Jurkat, Clone E6-1 (cell line): ENCODE results near the gene FER1L5.

Experiments
- DNase-seq: peaks from one replicate; pipeline ENCODE4 v3.0.0-alpha.2; 2011; ENCODE audit warnings: low read depth, low spot score
- H3K4me3 ChIP-seq: 2 replicates; pipeline ENCODE4 v1.5.1; 2011; ENCODE audit warnings: mild to moderate bottlenecking, low read length, control low read depth, moderate library complexity

Gene FER1L5

GRCh38 chr2:96729748-96730147, 87.2 kb downstream of the FER1L5 start:
- DNase-seq, result no peak
- no peak overlapping the region for H3K4me3 ChIP-seq

- H3K4me3 ChIP-seq, result no peak overlapping the region
- DNase-seq, result no peak
Measured at GRCh38 chr2:96730212-96730611, 87.6 kb downstream of the FER1L5 start.

- H3K4me3 ChIP-seq, result no peak overlapping the region
- no peak for DNase-seq
Measured at GRCh38 chr2:96733931-96734330, 91.4 kb downstream of the FER1L5 start.

- H3K4me3 ChIP-seq, result no peak overlapping the region
- no peak for DNase-seq
Measured at GRCh38 chr2:96734880-96735583, 92.5 kb downstream of the FER1L5 start.

GRCh38 chr2:96737251-96737650, 94.7 kb downstream of the FER1L5 start:
- H3K4me3 ChIP-seq, result no peak overlapping the region
- DNase-seq, result no peak

- no peak overlapping the region for H3K4me3 ChIP-seq
- DNase-seq, result no peak
Measured at GRCh38 chr2:96737831-96738230, 95.3 kb downstream of the FER1L5 start.

- H3K4me3 ChIP-seq, result peak overlapping the region; percentile 85
- no peak for DNase-seq
Measured at GRCh38 chr2:96739076-96739632, 96.6 kb downstream of the FER1L5 start.

- peak; percentile 95 for DNase-seq
- H3K4me3 ChIP-seq, result peak within 1 kb of the TSS; percentile 85
Measured at GRCh38 chr2:96739633-96740428, 97.3 kb downstream of the FER1L5 start, which contains the start of gene LMAN2L. Gene LMAN2L, minus strand, starts transcription at chr2:96740064. Its CDS starts 24 bp downstream, at chr2:96740040.

GRCh38 chr2:96747061-96747617, 104.6 kb downstream of the FER1L5 start:
- no peak for DNase-seq
- H3K4me3 ChIP-seq, result no peak overlapping the region

GRCh38 chr2:96751800-96752199, 109.2 kb downstream of the FER1L5 start:
- no peak for DNase-seq
- H3K4me3 ChIP-seq, result no peak overlapping the region

GRCh38 chr2:96753661-96754282, 111.2 kb downstream of the FER1L5 start:
- no peak overlapping the region for H3K4me3 ChIP-seq
- DNase-seq, result no peak

GRCh38 chr2:96754317-96754716, 111.8 kb downstream of the FER1L5 start:
- DNase-seq, result no peak

More at GRCh38 chr2:96754317-96754716, 111.8 kb downstream of the FER1L5 start:
- no peak overlapping the region for H3K4me3 ChIP-seq
